Measurements from ENCODE around the gene COL1A1. TPM values are rescaled to one million over a fixed set of nuclear protein-coding genes. Genes with fewer than 3 reads are reported as not detected.

Gene COL1A1
- total RNA-seq, 1 experiment from 2014 or later = 104 TPM

DNA sequence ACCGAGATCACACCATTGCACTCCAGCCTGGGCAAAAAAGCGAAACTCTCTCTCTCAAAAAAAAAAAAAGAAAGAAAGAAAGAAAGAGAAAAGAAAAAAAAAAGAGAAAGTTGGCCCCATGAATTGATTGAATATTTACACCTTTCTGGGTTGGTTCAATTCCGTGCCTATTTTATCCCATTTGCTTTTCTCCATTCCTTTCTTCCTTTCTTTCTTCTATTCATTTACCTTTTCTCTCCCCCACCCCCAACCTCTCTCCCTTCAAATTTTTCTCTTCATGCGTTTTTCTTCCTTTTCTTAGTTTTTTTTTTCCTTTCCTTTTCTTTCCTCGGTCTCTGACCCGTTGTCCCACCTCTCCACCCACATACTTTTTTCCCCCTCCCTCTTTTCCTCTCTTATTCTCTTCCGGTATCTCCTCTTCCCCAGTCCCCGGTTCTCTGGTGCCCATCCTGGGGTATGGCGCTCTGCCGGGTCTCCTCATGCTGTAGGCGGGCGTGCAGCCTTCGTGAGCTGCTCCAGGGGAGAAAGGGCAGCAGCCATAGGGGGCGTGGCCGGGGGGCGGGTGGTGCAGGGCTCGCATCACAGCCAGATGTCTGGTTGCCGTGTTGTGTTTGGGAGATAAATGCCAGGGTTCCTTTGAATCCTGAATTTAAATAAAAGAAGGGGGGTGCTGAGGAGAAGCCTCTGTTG lies 5.3 kb upstream of the COL1A1 start:
- H3K4ac ChIP-seq (ENCODE audit: low read depth, low read length) = no peak overlapping the region
- no peaks in the 10 kb centered on the region; a peak in 2 of 5 replicates for H3K9me3 Mint-ChIP-seq
- no peak for TF ChIP-seq CTCF (conservative IDR thresholded peaks at IDR 0.05)
- peaks cover 63 to 88% of the 10 kb centered on the region in 2 experiments for H3K4me1 Mint-ChIP-seq
- no peak overlapping the region for H2BK15ac ChIP-seq (ENCODE audit: low read depth, low read length)
- no peak overlapping the region for H2BK5ac ChIP-seq (ENCODE audit: insufficient read length, low read length)
- no peak overlapping the region for H4K5ac ChIP-seq (ENCODE audit: insufficient read length, low read depth, low read length)
- no peak overlapping the region for H3K23ac ChIP-seq (ENCODE audit: insufficient read length, low read depth, low read length)
- H3K14ac ChIP-seq (ENCODE audit: insufficient read depth, low read length) = no peak overlapping the region
- H3K79me1 ChIP-seq (ENCODE audit: insufficient read depth, low read depth, low read length, poor library complexity, severe bottlenecking) = no peaks in the 10 kb centered on the region
- H2BK12ac ChIP-seq (ENCODE audit: insufficient read length, low read depth, low read length) = no peak overlapping the region
- no peak overlapping the region for H4K8ac ChIP-seq (replicated peaks; ENCODE audit: insufficient read length, low read depth, low read length)
- no peaks in the 10 kb centered on the region for H3K79me2 ChIP-seq (ENCODE audit: insufficient read depth, low read length)
- H3K4me2 ChIP-seq (ENCODE audit: insufficient read depth, insufficient read length, low read length) = no peak overlapping the region
- H2BK120ac ChIP-seq (ENCODE audit: low read depth, low read length, poor library complexity, severe bottlenecking) = no peak overlapping the region
- no peak overlapping the region for H3K56ac ChIP-seq (ENCODE audit: insufficient read length, low read depth, low read length)
- H3K27ac Mint-ChIP-seq = peak overlapping the region in 1 of 3 experiments; percentile 55; a peak in 2 of 7 replicates
- peaks cover 2% of the 10 kb centered on the region; the same call in 1 of the 2 replicates for H3K27me3 ChIP-seq (ENCODE audit: insufficient read depth, low read length)
- H4K91ac ChIP-seq (ENCODE audit: insufficient read length, low read depth, low read length) = no peak overlapping the region
- DNase-seq = peak; percentile 91
- peaks cover 3% of the 10 kb centered on the region for H3K23me2 ChIP-seq (ENCODE audit: insufficient read length, low read depth, low read length, poor library complexity, severe bottlenecking)
- H3K27ac ChIP-seq (ENCODE audit: insufficient read length, low read depth, low read length) = no peak overlapping the region
- peaks cover 21% of the 10 kb centered on the region for H3K4me1 ChIP-seq (ENCODE audit: insufficient read depth, low read length)
- H3K27me3 Mint-ChIP-seq (ENCODE audit: low read depth) = peaks cover 56% of the 10 kb centered on the region
- H3T11ph ChIP-seq (ENCODE audit: low read length) = no peak overlapping the region
- no peak overlapping the region for H2BK20ac ChIP-seq (ENCODE audit: low read depth, low read length, poor library complexity, severe bottlenecking)
- no peak overlapping the region for H3K9ac ChIP-seq (ENCODE audit: extremely low read depth, insufficient read length, low read length)
- no peaks in the 10 kb centered on the region for H4K20me1 ChIP-seq (ENCODE audit: control insufficient read depth, insufficient read depth, insufficient read length)
- peak overlapping the region; percentile 29 to 67; a peak in 4 of 5 replicates for H3K4me3 Mint-ChIP-seq
- no peak overlapping the region for H2AK5ac ChIP-seq (ENCODE audit: insufficient read length, low read length)
- no peak overlapping the region for H3K18ac ChIP-seq (ENCODE audit: insufficient read length, low read depth, low read length)
- no peaks in the 10 kb centered on the region; a peak in 1 of 7 replicates for H3K36me3 Mint-ChIP-seq (ENCODE audit: insufficient read depth in 1 of 3, low read depth in 3 of 3)
- H2AFZ ChIP-seq (ENCODE audit: low read length) = no peak overlapping the region
- WGBS (ENCODE audit: extremely low coverage, insufficient read length, low lambda C conversion rate) = 100% methylated on average over 1 of the region's 18 CpGs
- H3K9me3 ChIP-seq (ENCODE audit: control insufficient read depth, low read depth, low read length) = no peaks in the 10 kb centered on the region

Measured in H9 (cell line).